Measurements from ENCODE around the gene STX10.
"Not testable (repeated sequence)": the region's sequence is repeated elsewhere in the genome, so short reads cannot be mapped to it uniquely, and the experiment has no call there.

The STX10 gene, protein sequence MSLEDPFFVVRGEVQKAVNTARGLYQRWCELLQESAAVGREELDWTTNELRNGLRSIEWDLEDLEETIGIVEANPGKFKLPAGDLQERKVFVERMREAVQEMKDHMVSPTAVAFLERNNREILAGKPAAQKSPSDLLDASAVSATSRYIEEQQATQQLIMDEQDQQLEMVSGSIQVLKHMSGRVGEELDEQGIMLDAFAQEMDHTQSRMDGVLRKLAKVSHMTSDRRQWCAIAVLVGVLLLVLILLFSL

DNA sequence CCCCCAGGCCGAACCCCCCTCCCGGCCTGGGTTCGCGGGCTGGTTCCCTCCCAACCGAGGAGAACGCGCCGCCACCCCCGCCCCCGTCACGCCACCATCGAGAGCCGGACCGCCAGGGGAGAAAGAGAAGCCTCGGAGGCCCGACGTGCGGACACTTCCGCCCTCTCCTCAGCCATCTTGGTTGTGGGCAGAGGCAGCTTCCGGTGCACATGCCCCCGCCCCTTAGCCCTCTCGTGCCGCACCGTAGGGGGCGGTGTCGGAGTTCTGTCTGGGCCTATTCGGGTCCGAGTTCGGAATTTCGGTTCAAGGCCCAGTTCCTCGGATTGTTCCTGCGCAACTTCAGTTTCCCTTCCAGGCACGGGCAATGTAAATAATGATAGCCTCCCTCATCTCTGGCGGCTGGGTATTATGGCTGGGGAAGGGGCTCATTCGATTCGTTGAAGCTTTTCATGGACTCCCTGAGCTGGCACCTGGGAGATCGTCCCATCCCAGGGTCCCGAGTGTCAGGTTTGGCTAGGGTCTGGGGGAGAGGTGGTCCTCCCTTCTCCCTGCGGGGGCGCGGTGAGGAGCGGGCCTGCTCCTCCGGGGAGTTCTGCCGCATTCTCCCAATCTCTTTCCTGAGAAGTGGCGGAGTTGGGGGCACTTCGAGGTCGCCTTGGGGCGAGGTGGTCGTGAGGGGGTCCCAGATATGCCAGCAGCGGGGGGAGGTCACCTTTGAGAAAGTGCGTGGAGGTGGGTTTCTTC, at the start of gene STX10, which contains the start of gene IER2:
Gene STX10 (minus strand): TSS at position 189 of the 744 bp plus-strand sequence. CDS start 202 bp downstream, outside the sequence.
Gene IER2 (plus strand): TSS at position 225 of the 744 bp plus-strand sequence. CDS start 2,776 bp downstream, outside the sequence.
- peak within 1 kb of the TSS; percentile 95 for H3K4me3 ChIP-seq (ENCODE audit: low read depth, low read length)
- DNase-seq (ENCODE audit: low read depth): peak; percentile 77

DNA sequence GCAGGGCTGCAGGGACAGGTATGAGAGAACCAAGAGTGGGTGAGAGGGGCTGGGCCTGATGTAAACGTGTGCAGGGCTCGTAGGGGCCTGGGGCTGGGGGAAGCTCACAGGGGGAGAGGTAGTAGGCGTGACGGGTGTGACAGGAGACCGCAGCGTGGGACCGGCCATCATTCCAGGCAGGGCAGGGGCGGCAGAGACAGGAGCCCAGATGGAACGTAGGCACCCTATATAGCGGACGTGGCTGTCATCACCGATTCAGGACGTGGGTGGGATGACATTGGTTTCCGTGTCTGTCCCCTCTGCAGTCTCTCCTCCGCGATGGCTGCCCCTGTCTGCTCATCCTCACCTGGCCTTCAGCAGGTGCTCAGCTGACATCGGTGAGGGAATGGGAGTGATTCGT, 48.5 kb upstream of the STX10 start:
- no peak for DNase-seq (ENCODE audit: low read depth)

DNA sequence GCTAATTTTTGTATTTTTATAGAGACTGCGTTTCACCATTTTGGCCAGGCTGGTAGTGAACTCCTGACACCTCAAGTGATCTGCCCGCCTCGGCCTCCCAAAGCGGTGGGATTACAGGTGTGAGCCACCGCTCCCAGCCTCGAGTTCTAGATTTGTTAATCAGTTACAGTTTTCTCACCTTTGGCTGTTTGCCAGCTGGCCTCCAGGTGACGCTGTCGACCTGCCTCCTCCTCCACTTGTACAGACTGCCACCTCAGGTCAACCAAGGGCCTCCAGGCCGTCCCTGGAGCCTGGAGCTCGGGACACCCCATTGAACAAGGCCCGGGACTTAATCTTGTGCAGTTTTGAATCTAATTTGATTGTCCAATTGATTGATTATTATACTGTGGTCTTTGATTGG, 45.5 kb upstream of the STX10 start:
- H3K4me3 ChIP-seq (ENCODE audit: low read depth, low read length): no peak overlapping the region
- no peak for DNase-seq (ENCODE audit: low read depth)

More for the DNA sequence above, 48.5 kb upstream of the STX10 start:
- no peak overlapping the region for H3K4me3 ChIP-seq (ENCODE audit: low read depth, low read length)

DNA sequence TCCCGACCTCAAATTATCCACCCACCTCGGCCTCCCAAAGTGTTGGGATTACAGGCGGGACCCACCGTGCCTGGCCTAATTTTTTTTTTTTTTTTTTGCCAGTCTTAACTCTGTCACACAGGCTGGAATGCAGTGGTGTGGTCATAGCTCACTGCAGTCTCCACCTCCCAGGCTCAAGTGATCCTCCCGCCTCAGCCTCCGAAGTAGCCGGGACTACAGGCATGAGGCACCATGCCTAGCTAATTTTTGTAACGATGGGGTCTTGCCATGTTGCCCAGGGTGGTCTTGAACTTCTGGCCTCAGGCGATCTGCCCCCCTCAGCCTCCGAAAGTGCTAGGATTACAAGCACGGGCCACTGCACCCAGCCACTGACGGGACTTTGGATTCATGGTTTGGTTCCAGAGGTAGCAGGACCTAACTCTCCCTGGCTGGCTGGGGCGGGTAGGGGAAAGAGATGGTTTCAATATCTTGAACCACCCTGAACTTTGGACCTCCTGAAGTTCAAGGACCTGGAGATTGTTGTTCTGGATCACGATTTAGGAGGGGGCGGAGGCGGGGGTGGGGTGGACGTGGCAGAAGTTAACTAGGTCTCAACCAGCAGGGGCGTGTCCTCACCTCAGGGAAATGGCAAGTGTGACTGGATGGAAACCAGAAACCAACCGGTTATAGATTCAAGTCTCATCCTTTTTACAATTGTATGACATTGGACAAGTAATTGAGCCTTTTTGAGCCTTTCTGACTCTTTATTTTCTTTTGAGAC, 40.8 kb upstream of the STX10 start:
- DNase-seq (ENCODE audit: low read depth): no peak
- no peak overlapping the region for H3K4me3 ChIP-seq (ENCODE audit: low read depth, low read length)

DNA sequence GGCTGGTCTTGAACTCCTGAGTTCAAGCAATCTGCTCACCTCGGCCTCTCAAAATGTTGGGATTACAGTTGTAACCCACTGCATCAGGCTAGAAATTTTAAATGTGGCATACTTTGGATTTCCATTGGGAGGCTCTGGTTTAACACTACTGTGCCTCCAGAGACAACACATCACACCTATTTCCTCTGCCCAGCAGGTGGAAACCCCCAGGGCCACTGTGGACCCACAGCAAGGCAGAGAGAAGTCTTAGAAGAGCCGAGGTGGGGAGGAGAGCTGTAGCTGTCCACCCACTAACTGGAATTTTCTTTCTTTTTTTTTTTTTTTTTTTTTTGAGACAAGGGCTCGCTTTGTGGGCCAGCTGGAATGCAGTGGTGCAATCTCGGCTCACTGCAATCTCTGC, 39.4 kb upstream of the STX10 start:
- H3K4me3 ChIP-seq (ENCODE audit: low read depth, low read length): no peak overlapping the region
- no peak for DNase-seq (ENCODE audit: low read depth)

DNA sequence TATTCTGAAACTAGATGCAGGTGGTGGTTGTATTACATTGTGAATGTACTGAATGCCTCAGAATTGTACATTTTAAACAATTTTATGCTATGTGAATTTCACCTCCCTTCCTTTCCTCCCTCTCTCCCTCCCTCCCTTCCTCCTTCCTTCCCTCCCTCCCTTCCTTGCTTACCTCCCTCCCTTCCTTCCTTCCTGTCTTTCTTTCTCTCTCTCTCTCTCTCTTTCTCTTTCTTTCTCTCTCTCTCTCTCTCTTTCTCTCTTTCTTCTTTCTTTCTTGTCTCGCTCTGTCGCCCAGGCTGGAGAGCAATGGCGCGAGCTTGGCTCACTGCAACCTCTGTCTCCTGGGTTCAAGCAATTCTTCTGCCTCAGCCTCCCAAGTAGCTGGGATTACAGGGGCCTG, 37.2 kb upstream of the STX10 start:
- no peak overlapping the region for H3K4me3 ChIP-seq (ENCODE audit: low read depth, low read length)
- DNase-seq (ENCODE audit: low read depth): no peak

DNA sequence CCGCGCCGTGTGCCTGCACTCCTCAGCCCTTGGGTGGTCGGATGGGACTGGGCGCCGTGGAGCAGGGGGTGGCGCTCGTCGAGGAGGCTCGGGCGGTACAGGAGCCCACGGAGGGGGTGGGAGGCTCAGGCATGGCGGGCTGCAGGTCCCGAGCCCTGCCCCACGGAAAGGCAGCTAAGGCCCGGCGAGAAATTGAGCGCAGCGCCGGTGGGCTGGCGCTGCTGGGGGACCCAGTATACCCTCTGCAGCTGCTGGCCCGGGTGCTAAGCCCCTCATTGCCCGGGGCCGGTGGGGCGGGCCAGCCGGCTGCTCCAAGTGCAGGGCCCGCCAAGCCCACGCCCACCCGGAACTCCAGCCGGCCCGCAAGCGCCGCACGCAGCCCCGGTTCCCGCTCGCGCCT, 36.5 kb upstream of the STX10 start:
- not testable (repeated sequence) for H3K4me3 ChIP-seq (ENCODE audit: low read depth, low read length); DNase-seq (ENCODE audit: low read depth)

DNA sequence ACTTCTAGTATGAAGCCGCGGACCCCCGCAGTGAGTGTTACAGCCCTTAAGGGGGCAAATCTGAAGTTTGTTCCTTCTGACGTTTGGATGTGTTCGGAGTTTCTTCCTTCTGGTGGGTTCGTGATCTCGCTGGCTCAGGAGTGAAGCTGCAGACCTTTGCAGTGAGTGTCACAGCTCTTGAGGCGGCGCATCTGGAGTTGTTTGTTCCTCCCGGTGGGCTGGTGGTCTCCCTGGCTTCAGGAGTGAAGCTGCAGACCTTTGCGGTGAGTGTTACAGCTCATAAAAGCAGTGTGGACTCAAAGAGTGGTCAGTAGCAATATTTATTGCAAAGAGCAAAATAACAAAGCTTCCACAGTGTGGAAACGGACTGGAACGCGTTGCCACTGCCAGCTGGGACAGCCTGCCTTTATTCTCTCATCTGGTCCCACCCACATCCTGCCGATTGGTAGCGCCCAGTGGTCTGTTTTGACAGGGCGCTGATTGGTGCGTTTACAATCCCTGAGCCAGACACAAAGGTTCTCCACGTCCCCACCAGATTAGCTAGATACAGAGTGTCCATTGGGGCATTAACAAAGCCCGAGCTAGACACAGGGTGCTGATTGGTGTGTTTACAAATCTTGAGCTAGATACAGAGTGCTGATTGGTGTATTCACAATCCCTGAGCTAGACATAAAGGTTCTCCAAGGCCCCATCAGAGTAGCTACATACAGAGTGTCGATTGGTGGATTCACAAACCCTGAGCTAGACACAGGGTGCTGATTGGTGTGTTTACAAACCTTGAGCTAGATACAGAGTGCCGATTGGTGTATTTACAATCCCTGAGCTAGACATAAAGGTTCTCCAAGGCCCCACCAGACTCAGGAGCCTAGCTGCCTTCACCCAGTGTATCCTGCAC, 35.8 kb upstream of the STX10 start:
- not testable (repeated sequence) for H3K4me3 ChIP-seq (ENCODE audit: low read depth, low read length); DNase-seq (ENCODE audit: low read depth)

DNA sequence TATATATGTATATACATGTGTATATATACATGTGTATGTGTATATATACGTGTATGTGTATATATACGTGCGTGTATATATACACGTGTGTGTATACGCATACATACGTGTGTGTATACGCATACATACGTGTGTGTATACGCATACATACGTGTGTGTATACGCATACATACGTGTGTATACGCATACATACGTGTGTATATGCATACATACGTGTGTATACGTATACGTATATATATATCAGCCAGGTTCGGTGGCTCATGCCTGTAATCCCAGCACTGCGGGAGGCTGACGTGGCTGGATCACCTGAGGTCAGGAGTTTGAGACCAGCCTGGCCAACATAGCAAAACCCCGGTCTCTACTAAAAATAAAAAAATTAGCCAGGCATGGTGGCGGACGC, 34.8 kb upstream of the STX10 start:
- DNase-seq (ENCODE audit: low read depth); H3K4me3 ChIP-seq (ENCODE audit: low read depth, low read length): not testable (repeated sequence)

DNA sequence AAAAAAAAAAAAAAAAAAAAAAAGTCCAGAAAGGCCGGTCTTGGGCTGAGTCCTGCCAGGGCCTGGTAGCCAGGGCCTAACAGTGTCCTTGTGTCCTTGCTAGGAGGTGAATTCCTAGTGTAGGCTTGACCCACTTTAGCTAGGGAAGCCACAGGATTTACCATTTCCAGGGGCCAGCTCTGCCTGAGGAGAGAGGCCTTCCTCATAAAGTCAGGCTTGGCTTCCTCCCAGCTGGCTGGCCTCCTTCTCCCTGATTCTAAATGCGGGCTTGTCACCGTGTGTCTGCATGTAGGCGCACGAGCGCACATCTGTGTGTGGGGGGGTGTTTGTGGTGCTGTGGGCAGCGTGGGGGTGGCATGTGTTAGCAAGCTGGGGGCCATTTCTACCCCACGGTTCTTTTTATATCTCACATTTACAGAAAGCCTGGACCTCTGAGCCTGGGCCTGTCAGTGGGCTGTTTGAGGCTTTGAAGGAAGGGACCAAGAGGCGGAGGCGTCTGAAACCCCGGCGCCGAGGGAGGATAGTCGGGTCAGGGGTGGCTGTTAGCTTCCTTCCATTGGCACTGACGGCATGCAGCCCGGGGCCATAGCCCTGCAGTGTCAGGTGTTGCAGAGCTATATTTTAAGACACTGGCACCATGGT, 31.7 kb upstream of the STX10 start:
- no peak overlapping the region for H3K4me3 ChIP-seq (ENCODE audit: low read depth, low read length)
- DNase-seq (ENCODE audit: low read depth): no peak

DNA sequence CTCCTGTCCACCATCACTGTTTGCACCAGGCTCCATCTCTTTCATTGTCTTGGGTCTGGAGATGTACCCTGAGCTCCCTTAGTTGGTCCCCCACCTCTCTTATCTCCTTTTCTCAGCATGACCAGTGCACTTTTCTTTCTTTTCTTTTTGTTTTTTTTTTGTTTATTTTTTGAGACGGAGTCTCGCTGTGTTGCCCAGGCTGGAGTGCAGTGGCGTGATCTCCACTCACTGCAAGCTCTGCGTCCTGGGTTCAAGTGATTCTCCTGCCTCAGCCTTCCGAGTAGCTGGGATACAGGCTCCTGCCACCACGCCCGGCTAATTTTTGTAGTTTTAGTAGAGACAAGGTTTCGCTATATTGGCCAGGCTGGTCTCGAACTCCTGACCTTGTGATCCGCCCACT, 28.1 kb upstream of the STX10 start:
- DNase-seq (ENCODE audit: low read depth); H3K4me3 ChIP-seq (ENCODE audit: low read depth, low read length): not testable (repeated sequence)

DNA sequence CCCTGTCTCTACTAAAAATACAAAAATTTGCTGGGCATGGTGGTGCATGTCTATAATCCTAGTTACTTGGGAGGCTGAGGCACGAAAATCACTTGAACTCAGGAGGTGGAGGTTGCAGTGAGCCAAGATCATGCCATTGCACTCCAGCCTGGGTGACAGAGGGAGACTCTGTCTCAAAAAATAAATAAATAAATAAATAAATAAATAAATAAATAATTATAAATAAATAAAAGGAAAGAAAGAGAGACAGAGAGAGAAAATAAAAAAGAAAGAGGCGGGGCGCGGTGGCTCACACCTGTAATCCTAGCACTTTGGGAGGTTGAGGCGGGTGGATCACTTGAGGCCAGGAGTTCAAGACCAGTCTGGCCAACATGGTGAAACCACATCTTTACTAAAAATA, 27.4 kb upstream of the STX10 start:
- not testable (repeated sequence) for DNase-seq (ENCODE audit: low read depth)

DNA sequence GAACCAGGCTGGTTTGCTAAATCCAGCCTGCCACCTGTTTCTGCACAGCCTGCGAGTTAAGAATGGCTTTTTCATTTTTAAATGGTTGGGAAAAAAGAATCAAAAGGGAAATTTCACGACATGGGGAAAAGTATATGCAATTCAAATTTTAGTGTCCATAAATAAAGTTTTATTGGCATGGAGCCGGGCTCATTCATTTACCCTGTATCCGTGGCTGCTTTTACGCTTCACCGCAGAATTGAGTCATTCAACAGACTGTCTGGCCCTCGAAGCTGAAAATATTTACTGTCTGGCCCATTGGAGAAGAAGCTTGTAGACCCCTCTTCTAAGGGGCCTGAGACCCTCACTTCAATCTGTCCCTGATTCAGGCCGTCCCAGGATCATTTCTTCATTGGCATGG, 26.2 kb upstream of the STX10 start:
- no peak overlapping the region for H3K4me3 ChIP-seq (ENCODE audit: low read depth, low read length)
- no peak for DNase-seq (ENCODE audit: low read depth)

More for the DNA sequence above, 27.4 kb upstream of the STX10 start:
- H3K4me3 ChIP-seq (ENCODE audit: low read depth, low read length): not testable (repeated sequence)

DNA sequence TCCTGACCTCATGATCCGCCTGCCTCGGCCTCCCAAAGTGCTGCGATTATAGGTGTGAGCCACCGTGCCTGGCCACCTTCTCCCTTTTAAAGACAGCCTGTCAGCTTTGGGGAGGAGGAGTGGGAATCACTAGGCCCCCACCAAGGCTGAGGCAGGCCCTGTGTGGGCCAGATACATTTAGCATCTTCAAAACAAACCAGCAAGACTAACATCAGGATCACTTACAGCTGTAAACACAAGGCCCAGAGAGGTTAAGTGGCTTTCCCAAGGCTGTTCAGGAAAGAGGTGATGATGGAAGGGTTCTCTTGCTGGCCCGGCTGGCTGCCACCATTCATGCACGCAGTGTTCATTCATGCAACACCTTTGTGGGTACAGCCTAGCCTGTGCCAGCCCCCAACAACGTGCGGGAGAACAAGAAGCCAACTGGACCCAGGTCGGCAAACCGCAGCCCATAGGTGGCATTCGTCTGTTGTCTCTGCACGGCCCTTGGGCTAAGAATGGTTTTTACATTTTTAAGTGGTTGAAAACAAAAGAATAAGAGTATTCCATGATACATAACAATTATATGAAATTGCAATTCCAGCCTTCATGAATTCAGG, 23.1 kb upstream of the STX10 start:
- DNase-seq (ENCODE audit: low read depth): no peak
- no peak overlapping the region for H3K4me3 ChIP-seq (ENCODE audit: low read depth, low read length)

DNA sequence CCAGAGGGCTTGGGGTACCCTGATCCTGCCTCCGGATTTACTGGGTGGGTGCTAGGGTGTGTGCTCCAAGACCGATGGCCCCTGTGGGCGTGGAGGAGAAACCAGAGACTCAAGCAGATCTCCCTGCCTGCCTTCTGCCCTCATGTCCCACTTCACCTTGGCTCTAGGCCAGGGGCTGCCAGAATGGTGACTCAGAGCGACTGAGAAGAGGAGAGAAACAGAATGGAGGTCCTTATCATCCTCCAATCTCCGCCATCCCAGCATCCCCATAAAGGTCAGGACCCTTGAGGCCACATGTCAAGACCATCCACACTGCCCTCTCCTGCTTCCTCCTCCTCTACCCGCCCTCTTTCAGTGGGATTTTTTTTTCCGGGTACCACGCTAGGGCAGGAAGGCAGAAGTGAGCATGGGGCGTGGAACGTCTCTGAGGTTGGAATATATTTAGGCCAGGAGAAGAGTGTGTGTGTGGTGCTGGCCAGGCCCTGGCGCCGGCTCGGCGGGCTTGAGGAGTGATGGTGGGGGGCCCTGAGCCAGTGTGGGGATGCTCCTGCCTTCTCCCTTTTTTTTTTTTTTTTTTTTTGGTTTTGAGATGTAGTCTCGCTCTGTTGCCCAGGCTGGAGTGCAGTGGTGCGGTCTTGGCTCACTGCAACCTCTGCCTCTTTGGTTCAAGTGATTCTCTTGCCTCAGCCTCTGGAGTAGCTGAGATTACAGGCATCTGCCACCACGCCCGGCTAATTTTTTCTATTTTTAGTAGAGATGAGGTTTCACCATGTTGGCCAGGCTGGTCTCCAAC, 22.4 kb upstream of the STX10 start:
- no peak overlapping the region for H3K4me3 ChIP-seq (ENCODE audit: low read depth, low read length)
- no peak for DNase-seq (ENCODE audit: low read depth)

DNA sequence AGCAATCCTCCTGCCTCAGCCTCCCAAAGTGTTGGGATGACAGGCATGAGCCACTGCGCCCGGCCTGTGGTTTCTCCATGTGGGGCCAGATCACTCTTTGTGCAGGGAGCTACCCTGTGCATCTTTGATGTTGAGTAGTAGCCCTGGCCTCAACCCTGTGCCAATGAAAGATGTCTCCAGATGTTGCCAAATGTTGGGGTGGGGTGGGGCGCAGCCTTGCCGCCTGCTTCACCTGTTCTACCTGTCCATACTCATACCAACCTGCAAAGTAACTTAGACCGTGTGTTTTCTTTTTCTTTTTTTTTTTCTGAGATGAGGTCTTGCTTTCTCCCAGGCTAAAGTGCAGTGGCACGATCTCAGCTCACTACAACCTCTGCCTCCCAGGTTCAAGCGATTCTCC, 21.0 kb upstream of the STX10 start:
- DNase-seq (ENCODE audit: low read depth): no peak

DNA sequence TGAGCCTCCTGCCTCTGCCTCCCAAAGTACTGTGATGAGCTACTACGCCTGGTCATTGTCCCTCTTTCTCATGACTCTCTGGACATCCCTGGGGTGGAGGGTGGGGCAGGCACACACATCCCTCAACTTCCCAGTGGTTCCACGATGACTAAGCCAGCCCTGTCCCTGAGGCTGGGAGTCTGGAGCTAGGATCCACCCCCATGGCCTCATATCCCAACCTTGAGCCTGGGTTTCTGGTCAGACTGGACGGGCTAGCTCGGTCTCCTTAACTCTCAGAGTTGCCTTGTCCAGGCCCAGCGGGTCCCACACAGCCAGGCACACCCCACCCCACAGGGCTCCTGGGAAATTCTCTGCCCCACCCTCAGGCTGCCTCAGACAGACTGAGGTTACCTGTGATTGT, 19.6 kb upstream of the STX10 start:
- DNase-seq (ENCODE audit: low read depth): no peak
- H3K4me3 ChIP-seq (ENCODE audit: low read depth, low read length): no peak overlapping the region

More for the DNA sequence above, 21.0 kb upstream of the STX10 start:
- H3K4me3 ChIP-seq (ENCODE audit: low read depth, low read length): no peak overlapping the region

DNA sequence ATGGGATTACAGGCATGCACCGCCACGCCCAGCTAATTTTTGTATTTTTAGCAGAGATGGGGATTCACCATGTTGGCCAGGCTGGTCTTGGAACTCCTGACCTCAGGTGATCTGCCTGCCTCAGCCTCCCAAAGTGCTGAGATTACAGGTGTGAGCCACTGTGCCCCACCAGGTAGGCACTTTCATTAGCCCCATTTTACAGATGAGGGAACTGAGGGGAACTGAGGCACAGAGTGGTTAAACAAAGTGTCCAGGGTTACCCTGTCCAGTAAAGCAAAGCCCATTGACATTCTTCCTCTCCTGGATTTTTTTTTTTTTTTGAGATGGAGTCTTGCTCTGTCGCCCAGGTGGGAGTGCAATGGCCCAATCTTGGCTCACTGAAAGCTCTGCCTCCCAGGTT, 16.0 kb upstream of the STX10 start:
- not testable (repeated sequence) for H3K4me3 ChIP-seq (ENCODE audit: low read depth, low read length); DNase-seq (ENCODE audit: low read depth)

Data from skeletal muscle cell (primary cell).